Measurements from ENCODE around the gene POLR3GL. TPM values are rescaled to one million over a fixed set of nuclear protein-coding genes. Genes with fewer than 3 reads are reported as not detected.

POLR3GL gene
- total and polyA plus RNA-seq, 10 of the 15 experiments (the other 5 are each of a cell fraction or from before 2014, with no cell fraction given): 12.8 to 47.0 (median 26.6) TPM

DNA sequence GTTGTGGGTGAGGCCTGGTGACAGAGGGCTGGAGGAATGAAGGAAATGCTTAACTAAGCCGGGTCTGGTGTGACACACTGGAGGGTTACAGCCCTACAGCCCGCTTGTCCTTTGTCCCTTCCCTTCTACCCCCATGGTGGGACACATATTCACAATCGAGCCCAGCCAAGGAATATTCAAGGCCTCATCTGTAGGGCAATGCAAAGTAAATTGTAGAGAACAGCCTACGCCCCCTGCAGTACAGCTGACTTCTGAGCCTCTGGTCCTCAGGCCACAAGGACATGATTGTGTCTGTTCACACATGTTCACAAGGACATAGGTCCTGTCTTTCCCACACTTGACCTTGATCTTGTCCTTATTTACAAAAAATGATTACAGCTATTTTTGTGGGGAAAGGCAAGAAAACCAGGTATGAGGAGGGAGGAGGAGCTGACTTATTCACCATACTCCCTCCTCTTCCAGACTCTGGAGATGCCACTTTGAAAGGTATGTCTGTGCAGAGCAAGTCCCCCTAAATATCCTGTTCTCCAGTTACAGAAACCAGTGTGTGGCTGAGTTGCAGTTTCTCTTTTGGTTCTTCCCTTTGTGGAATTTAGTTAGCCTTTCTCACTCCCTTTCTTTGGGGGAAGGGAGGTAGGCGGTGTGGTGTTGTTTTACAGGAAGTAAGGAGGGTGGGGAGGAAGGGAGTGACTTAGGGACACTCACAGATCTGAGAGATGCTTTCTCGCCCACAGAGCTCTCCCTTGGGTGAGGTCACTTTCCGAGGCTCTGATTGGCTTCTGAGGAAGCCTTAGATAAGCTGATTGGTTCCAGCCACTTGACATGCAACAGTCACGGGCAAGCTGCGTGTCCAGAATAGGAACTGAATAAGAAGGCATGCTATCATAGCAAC lies 14.6 kb downstream of the POLR3GL start (continued):
- TF ChIP-seq, protein P1, sequence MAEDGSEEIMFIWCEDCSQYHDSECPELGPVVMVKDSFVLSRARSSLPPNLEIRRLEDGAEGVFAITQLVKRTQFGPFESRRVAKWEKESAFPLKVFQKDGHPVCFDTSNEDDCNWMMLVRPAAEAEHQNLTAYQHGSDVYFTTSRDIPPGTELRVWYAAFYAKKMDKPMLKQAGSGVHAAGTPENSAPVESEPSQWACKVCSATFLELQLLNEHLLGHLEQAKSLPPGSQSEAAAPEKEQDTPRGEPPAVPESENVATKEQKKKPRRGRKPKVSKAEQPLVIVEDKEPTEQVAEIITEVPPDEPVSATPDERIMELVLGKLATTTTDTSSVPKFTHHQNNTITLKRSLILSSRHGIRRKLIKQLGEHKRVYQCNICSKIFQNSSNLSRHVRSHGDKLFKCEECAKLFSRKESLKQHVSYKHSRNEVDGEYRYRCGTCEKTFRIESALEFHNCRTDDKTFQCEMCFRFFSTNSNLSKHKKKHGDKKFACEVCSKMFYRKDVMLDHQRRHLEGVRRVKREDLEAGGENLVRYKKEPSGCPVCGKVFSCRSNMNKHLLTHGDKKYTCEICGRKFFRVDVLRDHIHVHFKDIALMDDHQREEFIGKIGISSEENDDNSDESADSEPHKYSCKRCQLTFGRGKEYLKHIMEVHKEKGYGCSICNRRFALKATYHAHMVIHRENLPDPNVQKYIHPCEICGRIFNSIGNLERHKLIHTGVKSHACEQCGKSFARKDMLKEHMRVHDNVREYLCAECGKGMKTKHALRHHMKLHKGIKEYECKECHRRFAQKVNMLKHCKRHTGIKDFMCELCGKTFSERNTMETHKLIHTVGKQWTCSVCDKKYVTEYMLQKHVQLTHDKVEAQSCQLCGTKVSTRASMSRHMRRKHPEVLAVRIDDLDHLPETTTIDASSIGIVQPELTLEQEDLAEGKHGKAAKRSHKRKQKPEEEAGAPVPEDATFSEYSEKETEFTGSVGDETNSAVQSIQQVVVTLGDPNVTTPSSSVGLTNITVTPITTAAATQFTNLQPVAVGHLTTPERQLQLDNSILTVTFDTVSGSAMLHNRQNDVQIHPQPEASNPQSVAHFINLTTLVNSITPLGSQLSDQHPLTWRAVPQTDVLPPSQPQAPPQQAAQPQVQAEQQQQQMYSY (CRISPR knock-in tag; IDR thresholded peaks at IDR 0.05): no peak
- no peak for TF ChIP-seq ZNF274 (IDR thresholded peaks at IDR 0.05; ENCODE audit: insufficient read depth, insufficient read length)
- TF ChIP-seq, protein P2, sequence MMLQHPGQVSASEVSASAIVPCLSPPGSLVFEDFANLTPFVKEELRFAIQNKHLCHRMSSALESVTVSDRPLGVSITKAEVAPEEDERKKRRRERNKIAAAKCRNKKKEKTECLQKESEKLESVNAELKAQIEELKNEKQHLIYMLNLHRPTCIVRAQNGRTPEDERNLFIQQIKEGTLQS (IDR thresholded peaks at IDR 0.05; ENCODE audit: borderline replicate concordance, extremely low read depth, low read depth, low read length): no peak
- TF ChIP-seq FOXM1 (IDR thresholded peaks at IDR 0.05; ENCODE audit: low read depth, low read length): 0 out of 2 replicates have a peak, but pooled peaks have one; percentile 71
- TF ChIP-seq SREBF1 (IDR thresholded peaks at IDR 0.05; ENCODE audit: low read length): no peak
- peak; percentile 81; the same call in 1 of the 2 replicates for TF ChIP-seq NFYB (IDR thresholded peaks at IDR 0.05; ENCODE audit: insufficient read depth, low read depth, low read length)
- TF ChIP-seq TCF7 (IDR thresholded peaks at IDR 0.05; ENCODE audit: borderline replicate concordance): no peak
- TF ChIP-seq TARDBP (IDR thresholded peaks at IDR 0.05; ENCODE audit: borderline replicate concordance): no peak
- peak; percentile 99 for TF ChIP-seq ATF7 (IDR thresholded peaks at IDR 0.05; ENCODE audit: low read depth)
- TF ChIP-seq, protein P3, sequence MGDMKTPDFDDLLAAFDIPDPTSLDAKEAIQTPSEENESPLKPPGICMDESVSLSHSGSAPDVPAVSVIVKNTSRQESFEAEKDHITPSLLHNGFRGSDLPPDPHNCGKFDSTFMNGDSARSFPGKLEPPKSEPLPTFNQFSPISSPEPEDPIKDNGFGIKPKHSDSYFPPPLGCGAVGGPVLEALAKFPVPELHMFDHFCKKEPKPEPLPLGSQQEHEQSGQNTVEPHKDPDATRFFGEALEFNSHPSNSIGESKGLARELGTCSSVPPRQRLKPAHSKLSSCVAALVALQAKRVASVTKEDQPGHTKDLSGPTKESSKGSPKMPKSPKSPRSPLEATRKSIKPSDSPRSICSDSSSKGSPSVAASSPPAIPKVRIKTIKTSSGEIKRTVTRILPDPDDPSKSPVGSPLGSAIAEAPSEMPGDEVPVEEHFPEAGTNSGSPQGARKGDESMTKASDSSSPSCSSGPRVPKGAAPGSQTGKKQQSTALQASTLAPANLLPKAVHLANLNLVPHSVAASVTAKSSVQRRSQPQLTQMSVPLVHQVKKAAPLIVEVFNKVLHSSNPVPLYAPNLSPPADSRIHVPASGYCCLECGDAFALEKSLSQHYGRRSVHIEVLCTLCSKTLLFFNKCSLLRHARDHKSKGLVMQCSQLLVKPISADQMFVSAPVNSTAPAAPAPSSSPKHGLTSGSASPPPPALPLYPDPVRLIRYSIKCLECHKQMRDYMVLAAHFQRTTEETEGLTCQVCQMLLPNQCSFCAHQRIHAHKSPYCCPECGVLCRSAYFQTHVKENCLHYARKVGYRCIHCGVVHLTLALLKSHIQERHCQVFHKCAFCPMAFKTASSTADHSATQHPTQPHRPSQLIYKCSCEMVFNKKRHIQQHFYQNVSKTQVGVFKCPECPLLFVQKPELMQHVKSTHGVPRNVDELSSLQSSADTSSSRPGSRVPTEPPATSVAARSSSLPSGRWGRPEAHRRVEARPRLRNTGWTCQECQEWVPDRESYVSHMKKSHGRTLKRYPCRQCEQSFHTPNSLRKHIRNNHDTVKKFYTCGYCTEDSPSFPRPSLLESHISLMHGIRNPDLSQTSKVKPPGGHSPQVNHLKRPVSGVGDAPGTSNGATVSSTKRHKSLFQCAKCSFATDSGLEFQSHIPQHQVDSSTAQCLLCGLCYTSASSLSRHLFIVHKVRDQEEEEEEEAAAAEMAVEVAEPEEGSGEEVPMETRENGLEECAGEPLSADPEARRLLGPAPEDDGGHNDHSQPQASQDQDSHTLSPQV (IDR thresholded peaks at IDR 0.05): peak; percentile 98
- TF ChIP-seq NBN (IDR thresholded peaks at IDR 0.05): peak; percentile 85
- no peak for TF ChIP-seq BMI1 (IDR thresholded peaks at IDR 0.05; ENCODE audit: borderline replicate concordance)
- TF ChIP-seq, protein P4, sequence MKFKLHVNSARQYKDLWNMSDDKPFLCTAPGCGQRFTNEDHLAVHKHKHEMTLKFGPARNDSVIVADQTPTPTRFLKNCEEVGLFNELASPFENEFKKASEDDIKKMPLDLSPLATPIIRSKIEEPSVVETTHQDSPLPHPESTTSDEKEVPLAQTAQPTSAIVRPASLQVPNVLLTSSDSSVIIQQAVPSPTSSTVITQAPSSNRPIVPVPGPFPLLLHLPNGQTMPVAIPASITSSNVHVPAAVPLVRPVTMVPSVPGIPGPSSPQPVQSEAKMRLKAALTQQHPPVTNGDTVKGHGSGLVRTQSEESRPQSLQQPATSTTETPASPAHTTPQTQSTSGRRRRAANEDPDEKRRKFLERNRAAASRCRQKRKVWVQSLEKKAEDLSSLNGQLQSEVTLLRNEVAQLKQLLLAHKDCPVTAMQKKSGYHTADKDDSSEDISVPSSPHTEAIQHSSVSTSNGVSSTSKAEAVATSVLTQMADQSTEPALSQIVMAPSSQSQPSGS (IDR thresholded peaks at IDR 0.05; ENCODE audit: low read length): peak; percentile 99
- 0 out of 2 replicates have a peak, but pooled peaks have one; percentile 7 for TF ChIP-seq MTA2 (IDR thresholded peaks at IDR 0.05; ENCODE audit: low read depth)
- TF ChIP-seq ASH2L (IDR thresholded peaks at IDR 0.05; ENCODE audit: borderline replicate concordance, low read depth): 0 out of 2 replicates have a peak, but pooled peaks have one; percentile 6
- peak; percentile 72 for TF ChIP-seq SPI1 (IDR thresholded peaks at IDR 0.05; ENCODE audit: borderline replicate concordance, insufficient read depth, low read depth, low read length)
- TF ChIP-seq, protein P5, sequence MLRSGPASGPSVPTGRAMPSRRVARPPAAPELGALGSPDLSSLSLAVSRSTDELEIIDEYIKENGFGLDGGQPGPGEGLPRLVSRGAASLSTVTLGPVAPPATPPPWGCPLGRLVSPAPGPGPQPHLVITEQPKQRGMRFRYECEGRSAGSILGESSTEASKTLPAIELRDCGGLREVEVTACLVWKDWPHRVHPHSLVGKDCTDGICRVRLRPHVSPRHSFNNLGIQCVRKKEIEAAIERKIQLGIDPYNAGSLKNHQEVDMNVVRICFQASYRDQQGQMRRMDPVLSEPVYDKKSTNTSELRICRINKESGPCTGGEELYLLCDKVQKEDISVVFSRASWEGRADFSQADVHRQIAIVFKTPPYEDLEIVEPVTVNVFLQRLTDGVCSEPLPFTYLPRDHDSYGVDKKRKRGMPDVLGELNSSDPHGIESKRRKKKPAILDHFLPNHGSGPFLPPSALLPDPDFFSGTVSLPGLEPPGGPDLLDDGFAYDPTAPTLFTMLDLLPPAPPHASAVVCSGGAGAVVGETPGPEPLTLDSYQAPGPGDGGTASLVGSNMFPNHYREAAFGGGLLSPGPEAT (IDR thresholded peaks at IDR 0.05; ENCODE audit: low read depth): peak; percentile 86

All from GM12878 (cell line).